Prostate gland (tissue), 2 donors: ENCODE results near the gene FAM114A1.

Experiments
- POLR2A ChIP-seq: fragments of 450-650 bp; IDR thresholded peaks from one replicate; pipeline ENCODE4 v1.6.1; 2016; ENCODE audit warnings: antibody characterized with exemption, mild to moderate bottlenecking
- POLR2AphosphoS5 ChIP-seq: sonication (generic); formaldehyde crosslinking; IDR thresholded peaks from one replicate; pipeline ENCODE4 v1.6.1; 2017; ENCODE audit warnings: antibody characterized with exemption
- TF ChIP-seq, protein P1 (sequence below), 4 experiments: fragments of 200-600 bp in 2 of 4; fragments of 450-650 bp in 2 of 4; sonication (generic) in 2 of 4; IDR thresholded peaks; 1 replicate in 3 of 4; 2 replicates in 1 of 4; pipeline ENCODE4 v1.5.1; 2016 to 2019; ENCODE audit warnings: antibody characterized with exemption in 4 of 4, mild to moderate bottlenecking in 2 of 4, moderate library complexity in 2 of 4

- TF ChIP-seq POLR2AphosphoS5 (no peak), POLR2A (no peak)
- TF ChIP-seq, protein P1, sequence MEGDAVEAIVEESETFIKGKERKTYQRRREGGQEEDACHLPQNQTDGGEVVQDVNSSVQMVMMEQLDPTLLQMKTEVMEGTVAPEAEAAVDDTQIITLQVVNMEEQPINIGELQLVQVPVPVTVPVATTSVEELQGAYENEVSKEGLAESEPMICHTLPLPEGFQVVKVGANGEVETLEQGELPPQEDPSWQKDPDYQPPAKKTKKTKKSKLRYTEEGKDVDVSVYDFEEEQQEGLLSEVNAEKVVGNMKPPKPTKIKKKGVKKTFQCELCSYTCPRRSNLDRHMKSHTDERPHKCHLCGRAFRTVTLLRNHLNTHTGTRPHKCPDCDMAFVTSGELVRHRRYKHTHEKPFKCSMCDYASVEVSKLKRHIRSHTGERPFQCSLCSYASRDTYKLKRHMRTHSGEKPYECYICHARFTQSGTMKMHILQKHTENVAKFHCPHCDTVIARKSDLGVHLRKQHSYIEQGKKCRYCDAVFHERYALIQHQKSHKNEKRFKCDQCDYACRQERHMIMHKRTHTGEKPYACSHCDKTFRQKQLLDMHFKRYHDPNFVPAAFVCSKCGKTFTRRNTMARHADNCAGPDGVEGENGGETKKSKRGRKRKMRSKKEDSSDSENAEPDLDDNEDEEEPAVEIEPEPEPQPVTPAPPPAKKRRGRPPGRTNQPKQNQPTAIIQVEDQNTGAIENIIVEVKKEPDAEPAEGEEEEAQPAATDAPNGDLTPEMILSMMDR (IDR thresholded peaks at IDR 0.05) = no peak
Measured at GRCh38 chr4:38952017-38952416, 84.4 kb downstream of the FAM114A1 start.
